ENCODE measurements around the gene KLK5. TPM values are rescaled to one million over a fixed set of nuclear protein-coding genes. Genes with fewer than 3 reads are reported as not detected.

Gene KLK5
- total RNA-seq, 1 donor from 2014 or later, result not detected

DNA sequence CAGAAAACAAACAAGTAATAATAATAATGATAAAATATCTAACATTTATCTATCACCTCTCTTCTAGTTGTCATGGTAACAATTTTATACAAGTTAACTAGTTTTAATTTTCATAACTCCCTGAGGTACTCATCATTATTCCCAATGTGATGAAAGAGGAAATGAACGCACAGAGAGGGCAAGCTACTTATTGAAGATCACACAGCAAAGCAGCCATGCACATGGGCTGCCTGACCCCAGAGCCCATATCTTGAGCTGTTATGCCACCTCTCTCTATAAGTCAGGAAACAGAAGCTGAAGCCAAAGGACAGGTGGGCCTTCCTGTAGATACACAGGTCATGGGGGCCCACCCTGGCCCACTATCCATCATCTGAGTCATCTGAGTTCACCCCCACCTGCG is 36.8 kb downstream of the KLK5 start:
- Histone ChIP-seq H3K9me3 (ENCODE audit: low read depth) (no peaks in the 10 kb centered on the region), H3K27me3 (peaks cover 90% of the 10 kb centered on the region), H3K36me3 (no peaks in the 10 kb centered on the region), H3F3A (ENCODE audit: low read depth) (no peaks in the 10 kb centered on the region), H3K4me3 (no peak overlapping the region), H3K27ac (no peak overlapping the region), H3K79me2 (ENCODE audit: low read depth) (no peaks in the 10 kb centered on the region), H2AFZ (replicated peaks) (no peak overlapping the region), H3K9ac (no peak overlapping the region), H3K4me2 (no peak overlapping the region), H3K4me1 (no peaks in the 10 kb centered on the region), H4K20me1 (ENCODE audit: low read depth) (no peaks in the 10 kb centered on the region)
- Mint-ChIP-seq H3K4me1 (no peaks in the 10 kb centered on the region), H3K27me3 (ENCODE audit: insufficient read depth, low read depth) (peaks cover 29% of the 10 kb centered on the region), H3K4me3 (no peak overlapping the region), H3K36me3 (no peaks in the 10 kb centered on the region), H3K27ac (no peak overlapping the region), H3K9me3 (no peaks in the 10 kb centered on the region)
- DNase-seq (ENCODE audit: low spot score), result no peak
- TF ChIP-seq EZH2 (IDR thresholded peaks at IDR 0.05) (no peak), EZH2phosphoT487 (IDR thresholded peaks at IDR 0.05) (no peak)
- TF ChIP-seq, protein P1, sequence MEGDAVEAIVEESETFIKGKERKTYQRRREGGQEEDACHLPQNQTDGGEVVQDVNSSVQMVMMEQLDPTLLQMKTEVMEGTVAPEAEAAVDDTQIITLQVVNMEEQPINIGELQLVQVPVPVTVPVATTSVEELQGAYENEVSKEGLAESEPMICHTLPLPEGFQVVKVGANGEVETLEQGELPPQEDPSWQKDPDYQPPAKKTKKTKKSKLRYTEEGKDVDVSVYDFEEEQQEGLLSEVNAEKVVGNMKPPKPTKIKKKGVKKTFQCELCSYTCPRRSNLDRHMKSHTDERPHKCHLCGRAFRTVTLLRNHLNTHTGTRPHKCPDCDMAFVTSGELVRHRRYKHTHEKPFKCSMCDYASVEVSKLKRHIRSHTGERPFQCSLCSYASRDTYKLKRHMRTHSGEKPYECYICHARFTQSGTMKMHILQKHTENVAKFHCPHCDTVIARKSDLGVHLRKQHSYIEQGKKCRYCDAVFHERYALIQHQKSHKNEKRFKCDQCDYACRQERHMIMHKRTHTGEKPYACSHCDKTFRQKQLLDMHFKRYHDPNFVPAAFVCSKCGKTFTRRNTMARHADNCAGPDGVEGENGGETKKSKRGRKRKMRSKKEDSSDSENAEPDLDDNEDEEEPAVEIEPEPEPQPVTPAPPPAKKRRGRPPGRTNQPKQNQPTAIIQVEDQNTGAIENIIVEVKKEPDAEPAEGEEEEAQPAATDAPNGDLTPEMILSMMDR (IDR thresholded peaks at IDR 0.05), result no peak

DNA sequence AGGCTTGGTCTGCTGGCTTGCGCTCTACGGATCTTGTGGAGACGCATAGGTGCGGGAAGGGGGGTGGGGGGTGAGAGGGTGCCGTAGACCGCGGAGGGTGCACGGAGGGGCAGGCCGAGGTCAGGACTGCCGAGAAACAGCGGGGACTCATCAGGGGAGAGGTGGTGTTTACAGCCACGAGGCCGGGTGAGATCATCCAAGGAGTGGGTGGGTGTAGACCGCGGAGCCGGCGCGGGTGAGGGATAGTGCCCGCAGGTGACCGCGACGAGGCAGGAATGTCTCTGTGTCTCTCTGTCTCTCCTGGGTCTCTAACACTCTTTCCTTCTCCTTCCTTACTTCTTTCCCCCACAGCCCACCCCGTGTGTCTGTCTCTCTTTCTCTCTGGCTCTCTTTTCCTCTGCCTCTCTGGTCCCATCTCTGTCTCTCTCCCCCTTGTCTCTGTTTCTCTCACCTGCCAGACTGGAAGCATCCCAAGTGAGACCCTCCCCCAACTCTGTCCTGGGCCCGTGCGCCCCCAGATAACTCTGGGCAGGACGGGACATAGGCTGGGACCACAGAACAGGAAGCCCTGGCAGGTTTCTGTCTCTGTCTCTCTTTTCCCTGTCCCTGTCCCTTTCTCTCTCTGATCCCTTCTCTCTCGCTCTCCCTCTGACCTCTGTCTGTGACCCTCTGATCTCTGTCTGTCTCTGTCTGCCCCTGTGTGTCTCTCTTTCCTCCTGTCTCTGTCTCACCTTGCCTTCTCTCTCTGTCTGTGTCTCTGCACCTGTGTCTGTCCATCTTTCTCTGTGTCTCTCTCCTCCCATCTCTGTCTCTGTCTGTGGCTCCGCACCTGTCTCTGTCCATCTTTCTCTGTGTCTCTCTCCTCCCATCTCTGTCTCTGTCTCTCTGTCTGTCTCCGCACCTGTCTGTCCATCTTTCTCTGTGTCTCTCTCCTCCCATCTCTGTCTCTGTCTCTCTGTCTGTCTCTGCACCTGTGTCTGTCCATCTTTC is 39.8 kb downstream of the KLK5 start:
- Histone ChIP-seq H3K4me3 (no peak overlapping the region), H3K79me2 (ENCODE audit: low read depth) (no peaks in the 10 kb centered on the region), H3K4me2 (no peak overlapping the region), H3K27me3 (peaks cover 93% of the 10 kb centered on the region), H3K27ac (no peak overlapping the region), H2AFZ (replicated peaks) (no peak overlapping the region), H3K9ac (no peak overlapping the region), H4K20me1 (ENCODE audit: low read depth) (no peaks in the 10 kb centered on the region), H3K4me1 (no peaks in the 10 kb centered on the region), H3K36me3 (no peaks in the 10 kb centered on the region), H3F3A (ENCODE audit: low read depth) (no peaks in the 10 kb centered on the region), H3K9me3 (ENCODE audit: low read depth) (no peaks in the 10 kb centered on the region)
- H3K4me3 Mint-ChIP-seq, result no peak overlapping the region
- H3K4me1 Mint-ChIP-seq, result no peaks in the 10 kb centered on the region
- no peak for DNase-seq (ENCODE audit: low spot score)
- H3K9me3 Mint-ChIP-seq, result no peaks in the 10 kb centered on the region
- H3K27me3 Mint-ChIP-seq (ENCODE audit: insufficient read depth, low read depth), result peaks cover 37% of the 10 kb centered on the region
- TF ChIP-seq, protein P1 (IDR thresholded peaks at IDR 0.05), result no peak
- TF ChIP-seq EZH2 (IDR thresholded peaks at IDR 0.05), result no peak
- TF ChIP-seq EZH2phosphoT487 (IDR thresholded peaks at IDR 0.05), result no peak
- H3K27ac Mint-ChIP-seq, result no peak overlapping the region
- H3K36me3 Mint-ChIP-seq, result no peaks in the 10 kb centered on the region

DNA sequence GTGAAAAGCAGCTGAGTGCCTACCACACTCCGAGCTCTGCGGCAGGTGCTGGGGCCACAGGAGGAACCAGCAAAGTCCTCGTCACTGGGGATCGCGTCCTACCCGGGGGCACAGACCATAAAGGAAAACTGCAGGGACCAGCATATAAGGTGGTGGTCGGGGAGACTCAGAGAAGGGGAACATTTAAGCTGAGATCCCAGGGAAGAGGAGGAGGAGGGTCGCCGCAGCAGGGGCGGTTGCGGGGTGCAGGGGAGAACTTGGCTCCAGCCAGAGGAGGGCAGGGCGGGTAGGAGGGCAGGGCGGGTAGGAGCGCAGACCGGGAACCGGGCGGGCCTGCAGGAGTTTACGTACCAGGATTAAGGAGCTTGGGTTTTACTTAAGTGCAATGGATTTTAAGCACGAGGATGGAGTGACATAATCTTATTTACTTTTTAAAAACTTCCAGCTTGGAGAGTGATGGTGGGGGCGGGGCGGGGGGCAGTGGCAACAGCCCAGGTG is 40.7 kb downstream of the KLK5 start:
- no peak overlapping the region for H3K27ac ChIP-seq
- no peaks in the 10 kb centered on the region for H3K4me1 ChIP-seq
- H3K9me3 ChIP-seq (ENCODE audit: low read depth), result no peaks in the 10 kb centered on the region
- no peaks in the 10 kb centered on the region for H3K36me3 ChIP-seq
- H2AFZ ChIP-seq (replicated peaks), result no peak overlapping the region
- H3K4me3 ChIP-seq, result no peak overlapping the region
- Mint-ChIP-seq H3K9me3 (no peaks in the 10 kb centered on the region), H3K4me1 (no peaks in the 10 kb centered on the region), H3K27ac (no peak overlapping the region), H3K36me3 (no peaks in the 10 kb centered on the region), H3K27me3 (ENCODE audit: insufficient read depth, low read depth) (peaks cover 34% of the 10 kb centered on the region), H3K4me3 (no peak overlapping the region)
- H3F3A ChIP-seq (ENCODE audit: low read depth), result no peaks in the 10 kb centered on the region
- peaks cover 97% of the 10 kb centered on the region for H3K27me3 ChIP-seq
- no peaks in the 10 kb centered on the region for H3K79me2 ChIP-seq (ENCODE audit: low read depth)
- no peak for DNase-seq (ENCODE audit: low spot score)
- no peaks in the 10 kb centered on the region for H4K20me1 ChIP-seq (ENCODE audit: low read depth)
- no peak overlapping the region for H3K9ac ChIP-seq
- no peak overlapping the region for H3K4me2 ChIP-seq
- TF ChIP-seq EZH2phosphoT487 (IDR thresholded peaks at IDR 0.05) (no peak), EZH2 (IDR thresholded peaks at IDR 0.05) (no peak)
- TF ChIP-seq, protein P1 (IDR thresholded peaks at IDR 0.05), result no peak
